A673 (cell line): ENCODE results near the gene MT1B.

ENCODE experiments used
- CTCF ChIP-seq: fragments of 300-800, 200-600 bp; sonication (generic); conservative IDR thresholded peaks from 2 replicates; pipeline ENCODE4 v1.5.1; 2017; ENCODE audit warnings: low read depth, mild to moderate bottlenecking, antibody characterized with exemption, low read length, moderate library complexity, mixed read lengths
- EZH2 ChIP-seq: fragments of 200-600 bp; sonication (generic); IDR thresholded peaks from 2 replicates; pipeline ENCODE4 v1.6.1; 2017; ENCODE audit warnings: borderline replicate concordance, low read depth, mild to moderate bottlenecking, mixed read lengths, antibody characterized with exemption, low read length; ENCODE audit not compliant: poor library complexity, severe bottlenecking

DNA sequence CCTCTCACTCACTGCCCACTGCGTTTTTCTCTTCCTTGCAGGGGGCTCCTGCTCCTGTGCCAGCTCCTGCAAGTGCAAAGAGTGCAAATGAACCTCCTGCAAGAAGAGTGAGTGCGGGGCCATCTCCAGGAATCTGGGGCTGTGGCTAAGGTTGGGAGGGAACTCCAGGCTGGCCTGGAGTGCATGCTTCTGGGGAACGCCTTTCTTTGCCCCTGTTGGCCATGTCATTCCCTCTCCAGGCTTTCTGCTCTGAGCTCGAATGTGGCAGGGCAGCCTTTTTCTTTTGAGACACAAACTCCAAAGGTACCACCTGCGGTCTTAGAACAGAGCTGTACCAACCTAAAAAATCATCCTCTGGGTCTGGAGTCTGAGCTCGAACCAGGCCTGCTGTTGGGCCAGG is 33.5 kb upstream of the MT1B start:
- TF ChIP-seq CTCF (no peak), EZH2 (no peak)
